ENCODE measurements around the gene ZNF414.

Gene ZNF414

DNA sequence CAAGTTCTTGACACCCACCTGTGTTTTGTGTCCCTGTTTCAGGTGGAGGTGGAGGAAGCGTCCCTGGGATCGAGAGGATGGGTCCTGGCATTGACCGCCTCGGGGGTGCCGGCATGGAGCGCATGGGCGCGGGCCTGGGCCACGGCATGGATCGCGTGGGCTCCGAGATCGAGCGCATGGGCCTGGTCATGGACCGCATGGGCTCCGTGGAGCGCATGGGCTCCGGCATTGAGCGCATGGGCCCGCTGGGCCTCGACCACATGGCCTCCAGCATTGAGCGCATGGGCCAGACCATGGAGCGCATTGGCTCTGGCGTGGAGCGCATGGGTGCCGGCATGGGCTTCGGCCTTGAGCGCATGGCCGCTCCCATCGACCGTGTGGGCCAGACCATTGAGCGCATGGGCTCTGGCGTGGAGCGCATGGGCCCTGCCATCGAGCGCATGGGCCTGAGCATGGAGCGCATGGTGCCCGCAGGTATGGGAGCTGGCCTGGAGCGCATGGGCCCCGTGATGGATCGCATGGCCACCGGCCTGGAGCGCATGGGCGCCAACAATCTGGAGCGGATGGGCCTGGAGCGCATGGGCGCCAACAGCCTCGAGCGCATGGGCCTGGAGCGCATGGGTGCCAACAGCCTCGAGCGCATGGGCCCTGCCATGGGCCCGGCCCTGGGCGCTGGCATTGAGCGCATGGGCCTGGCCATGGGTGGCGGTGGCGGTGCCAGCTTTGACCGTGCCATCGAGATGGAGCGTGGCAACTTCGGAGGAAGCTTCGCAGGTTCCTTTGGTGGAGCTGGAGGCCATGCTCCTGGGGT is 28.2 kb downstream of the ZNF414 start:
- peak overlapping the region; percentile 89 for H3K27ac ChIP-seq
- TF ChIP-seq, protein P1, sequence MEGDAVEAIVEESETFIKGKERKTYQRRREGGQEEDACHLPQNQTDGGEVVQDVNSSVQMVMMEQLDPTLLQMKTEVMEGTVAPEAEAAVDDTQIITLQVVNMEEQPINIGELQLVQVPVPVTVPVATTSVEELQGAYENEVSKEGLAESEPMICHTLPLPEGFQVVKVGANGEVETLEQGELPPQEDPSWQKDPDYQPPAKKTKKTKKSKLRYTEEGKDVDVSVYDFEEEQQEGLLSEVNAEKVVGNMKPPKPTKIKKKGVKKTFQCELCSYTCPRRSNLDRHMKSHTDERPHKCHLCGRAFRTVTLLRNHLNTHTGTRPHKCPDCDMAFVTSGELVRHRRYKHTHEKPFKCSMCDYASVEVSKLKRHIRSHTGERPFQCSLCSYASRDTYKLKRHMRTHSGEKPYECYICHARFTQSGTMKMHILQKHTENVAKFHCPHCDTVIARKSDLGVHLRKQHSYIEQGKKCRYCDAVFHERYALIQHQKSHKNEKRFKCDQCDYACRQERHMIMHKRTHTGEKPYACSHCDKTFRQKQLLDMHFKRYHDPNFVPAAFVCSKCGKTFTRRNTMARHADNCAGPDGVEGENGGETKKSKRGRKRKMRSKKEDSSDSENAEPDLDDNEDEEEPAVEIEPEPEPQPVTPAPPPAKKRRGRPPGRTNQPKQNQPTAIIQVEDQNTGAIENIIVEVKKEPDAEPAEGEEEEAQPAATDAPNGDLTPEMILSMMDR (conservative IDR thresholded peaks at IDR 0.05; ENCODE audit: low read depth) = no peak
- CTCF ChIA-PET = no interaction called here
- POLR2A ChIA-PET (ENCODE audit: low non-redundant PET) = no interaction called here
- no peak for DNase-seq (ENCODE audit: low spot score)

DNA sequence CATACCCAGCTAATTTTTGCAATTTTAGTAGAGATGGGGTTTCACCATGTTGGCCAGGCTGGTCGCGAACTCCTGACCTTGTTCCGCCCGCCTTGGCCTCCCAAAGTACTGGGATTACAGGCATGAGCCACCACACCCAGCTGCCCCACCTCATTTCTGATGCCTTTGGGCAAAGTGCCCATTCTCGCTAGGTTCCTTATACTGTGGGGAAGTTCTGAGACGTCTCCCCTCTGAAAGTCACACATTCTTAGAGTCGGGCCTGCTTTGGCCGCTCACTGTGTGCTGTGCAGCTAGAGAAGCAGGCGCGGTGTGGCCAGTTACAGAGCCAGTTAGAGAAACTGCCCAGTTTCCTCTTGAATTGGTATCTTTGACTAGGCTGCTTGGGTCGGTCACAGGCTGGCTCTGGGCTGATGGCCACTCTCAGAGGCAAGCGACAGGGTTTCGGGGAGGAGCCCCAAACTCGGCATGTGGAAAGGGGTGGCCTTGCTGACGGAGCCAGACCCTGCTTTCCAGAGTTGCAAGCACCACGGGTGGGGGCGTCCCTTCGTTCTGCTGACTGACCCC is 29.6 kb downstream of the ZNF414 start:
- DNase-seq (ENCODE audit: low spot score) = no peak
- ChIA-PET CTCF (no interaction called here), POLR2A (ENCODE audit: low non-redundant PET) (no interaction called here)
- TF ChIP-seq, protein P1 (conservative IDR thresholded peaks at IDR 0.05; ENCODE audit: low read depth) = no peak
- peak overlapping the region; percentile 42 for H3K27ac ChIP-seq

DNA sequence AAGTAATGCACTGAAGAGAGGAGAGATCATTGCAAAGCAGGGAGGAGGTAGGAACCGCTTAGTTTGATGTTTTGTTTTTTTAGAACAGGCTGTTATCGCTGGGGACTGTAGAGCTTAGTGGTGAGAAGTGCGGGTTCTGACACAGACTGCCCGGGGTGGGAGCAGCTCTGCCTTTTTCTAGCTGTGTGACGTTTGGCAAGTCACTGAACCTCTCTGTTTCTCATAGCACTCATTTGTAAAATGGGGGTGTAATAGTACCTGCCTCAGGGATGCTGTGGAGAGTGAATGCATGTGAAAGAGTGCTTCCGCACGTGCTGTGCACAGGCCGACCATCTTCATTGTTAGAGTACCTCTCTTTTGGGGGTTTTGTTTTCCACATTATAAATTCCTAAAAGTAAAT is 30.8 kb downstream of the ZNF414 start:
- POLR2A ChIA-PET (ENCODE audit: low non-redundant PET) = interaction anchor here (1.2 kb wide), 1 partner anchor 38 kb away, joined by 5 read pairs; the partner anchor contains the start of gene HNRNPM
- DNase-seq (ENCODE audit: low spot score) = no peak
- no peak overlapping the region for H3K27ac ChIP-seq
- CTCF ChIA-PET = no interaction called here
- TF ChIP-seq, protein P1 (conservative IDR thresholded peaks at IDR 0.05; ENCODE audit: low read depth) = no peak

DNA sequence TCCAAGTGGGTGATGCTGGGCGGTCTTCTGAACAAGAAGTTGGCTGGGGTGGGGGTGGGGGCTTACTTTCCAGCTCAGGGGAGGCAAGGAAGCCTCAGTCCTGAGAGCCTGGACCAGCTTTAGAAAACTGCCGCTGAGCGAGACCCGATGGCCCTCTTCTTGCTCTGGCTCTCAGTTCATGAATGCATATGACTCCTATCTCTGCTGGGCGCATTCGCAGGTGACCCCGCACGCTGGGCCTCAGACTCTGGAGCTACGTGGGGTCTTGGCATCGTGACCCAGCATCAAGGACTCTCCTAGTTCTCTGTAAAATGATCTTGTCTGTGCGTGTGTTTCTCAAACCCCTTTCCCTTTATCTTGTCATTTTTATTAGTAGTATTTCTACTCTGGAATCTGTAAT is 31.3 kb downstream of the ZNF414 start:
- ChIA-PET CTCF (no interaction called here), POLR2A (ENCODE audit: low non-redundant PET) (interaction anchor here (0.5 to 1.2 kb wide), 2 partner anchors 8 to 38 kb away, joined by 4 to 5 read pairs; partner anchors contain the start of gene HNRNPM)
- no peak for DNase-seq (ENCODE audit: low spot score)
- H3K27ac ChIP-seq = peak overlapping the region; percentile 64; the same call in 1 of the 2 replicates
- TF ChIP-seq, protein P1 (conservative IDR thresholded peaks at IDR 0.05; ENCODE audit: low read depth) = no peak

DNA sequence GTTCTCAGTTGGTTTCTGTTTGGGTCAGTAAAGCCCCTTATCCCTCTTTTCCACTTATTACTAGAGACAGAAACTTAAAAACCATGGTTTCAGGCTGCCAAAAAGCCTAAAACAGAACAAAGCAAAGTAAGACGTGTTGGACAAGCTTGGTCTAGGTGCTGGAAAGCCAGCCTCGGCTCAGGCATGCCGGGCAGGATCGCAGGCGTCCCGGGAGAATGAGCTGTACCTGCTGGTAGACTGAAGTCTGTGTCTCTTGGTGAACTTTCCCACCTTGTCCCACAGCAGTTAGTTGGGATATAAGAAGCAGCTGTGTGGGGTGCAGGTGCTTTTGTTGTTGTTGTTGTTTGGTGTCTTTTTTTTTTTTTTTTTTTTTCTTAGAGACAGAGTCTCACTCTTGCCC is 32.4 kb downstream of the ZNF414 start:
- TF ChIP-seq, protein P1 (conservative IDR thresholded peaks at IDR 0.05; ENCODE audit: low read depth) = no peak
- DNase-seq (ENCODE audit: low spot score) = no peak
- CTCF ChIA-PET = interaction anchor here (1.2 to 1.4 kb wide), 2 partner anchors 36 to 128 kb away, joined by 3 to 5 read pairs; no protein-coding TSS in a partner anchor
- POLR2A ChIA-PET (ENCODE audit: low non-redundant PET) = no interaction called here
- peak overlapping the region; percentile 64 for H3K27ac ChIP-seq

DNA sequence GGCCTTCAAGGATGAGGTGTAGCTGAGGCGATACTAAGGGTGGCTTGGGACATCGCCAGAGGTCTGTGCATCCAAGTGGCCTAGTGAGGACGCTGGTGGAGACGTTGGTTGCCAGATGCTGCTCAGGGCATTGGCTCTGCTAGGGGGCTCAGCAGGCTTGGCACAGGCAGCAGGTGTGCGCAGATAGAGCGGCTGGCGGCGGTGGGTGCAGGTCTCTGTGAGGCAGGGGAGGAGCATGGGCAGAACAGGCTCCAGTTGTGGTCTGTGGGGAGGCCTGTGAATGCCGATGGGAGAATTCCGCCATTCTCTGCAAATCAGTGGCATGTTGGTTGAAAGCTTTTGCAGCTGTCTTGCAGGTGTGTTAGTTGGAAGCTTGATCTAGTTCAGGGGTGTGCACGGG is 32.8 kb downstream of the ZNF414 start:
- peak overlapping the region; percentile 64 for H3K27ac ChIP-seq
- TF ChIP-seq, protein P1 (conservative IDR thresholded peaks at IDR 0.05; ENCODE audit: low read depth) = no peak
- ChIA-PET CTCF (interaction anchor here (0.7 to 1.4 kb wide), 3 partner anchors 10 to 128 kb away, joined by 3 to 5 read pairs (median 3); no protein-coding TSS in a partner anchor), POLR2A (ENCODE audit: low non-redundant PET) (no interaction called here)
- DNase-seq (ENCODE audit: low spot score) = no peak

All from RWPE1 (cell line).